ENCODE data around the gene C4BPB. TPM values are rescaled to one million over a fixed set of nuclear protein-coding genes. Genes with fewer than 3 reads are reported as not detected.

Gene C4BPB
- total and polyA plus RNA-seq, 2 of the 8 experiments (the other 6 are each of a cell fraction or from before 2014, with no cell fraction given), result not detected

DNA sequence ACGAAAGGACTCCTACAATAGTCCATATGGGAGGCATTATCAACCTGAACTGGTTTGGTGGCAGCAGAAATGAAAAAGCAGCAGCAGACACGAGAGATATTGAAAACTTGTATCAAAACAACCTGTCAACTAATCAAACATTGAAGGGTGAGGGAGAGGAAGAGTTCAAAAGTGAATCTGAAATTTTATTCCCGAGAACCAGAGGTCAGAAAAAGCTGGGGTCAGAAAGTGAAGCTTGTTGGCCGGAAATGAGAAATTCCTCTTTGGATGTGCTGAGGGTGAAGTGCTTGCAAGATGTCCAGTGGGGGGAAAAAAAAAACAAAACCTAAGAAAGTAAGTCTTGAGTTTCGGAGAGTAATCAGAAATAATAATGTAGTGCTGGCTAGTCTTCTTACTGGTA, 13.5 kb downstream of the C4BPB start:
- ChIA-PET CTCF (ENCODE audit: partially characterized antibody) (no interaction called here), POLR2A (ENCODE audit: partially characterized antibody) (no interaction called here)
- no peak overlapping the region for H2AFZ ChIP-seq (ENCODE audit: low read length)
- 96% methylated on average over 5 of the region's 5 CpGs; no CpG with 5 or more reads in 1 of the 2 experiments for WGBS, 2 experiments (ENCODE audit: extremely low coverage in 1 of 2, insufficient coverage in 1 of 2, insufficient read length in 1 of 2, insufficient replicate concordance in 2 of 2, low coverage in 1 of 2, low lambda C conversion rate in 2 of 2, missing lambda C conversion rate in 1 of 2)
- H3K56ac ChIP-seq (replicated peaks; ENCODE audit: insufficient read length, low read depth, low read length), result no peak overlapping the region
- no peak overlapping the region for H4K91ac ChIP-seq (replicated peaks; ENCODE audit: insufficient read length, low read length)
- H2BK5ac ChIP-seq (ENCODE audit: low read depth, low read length), result no peak overlapping the region
- no peaks in the 10 kb centered on the region for H3K4me1 ChIP-seq (replicated peaks in 1 of 4; ENCODE audit: control insufficient read depth in 3 of 4, insufficient read depth in 4 of 4, low read length in 3 of 4)
- DNase-seq (ENCODE audit: low read depth in 1 of 2, low spot score in 2 of 2), result no peak
- H3K27ac ChIP-seq (ENCODE audit: low read depth, low read length), result no peak overlapping the region
- no peak overlapping the region for H4K5ac ChIP-seq (ENCODE audit: insufficient read length, low read depth, low read length)
- no peak overlapping the region for H3K4me3 ChIP-seq (ENCODE audit: extremely low read depth in 1 of 4, insufficient read depth in 2 of 4, low read depth in 3 of 4, low read length in 4 of 4)
- no peaks in the 10 kb centered on the region for H4K20me1 ChIP-seq (replicated peaks in 1 of 2; ENCODE audit: control insufficient read depth in 1 of 2, insufficient read depth in 2 of 2, low read length in 2 of 2)
- H3K23ac ChIP-seq (ENCODE audit: insufficient read length), result no peak overlapping the region
- H3K36me3 ChIP-seq (ENCODE audit: control insufficient read depth in 2 of 4, insufficient read depth in 4 of 4, low read length in 3 of 4), result peaks cover 0 to 5% (median 0%) of the 10 kb centered on the region in 4 experiments; a peak in 1 of 8 replicates
- no peaks in the 10 kb centered on the region for H3K79me1 ChIP-seq (ENCODE audit: low read depth, low read length)
- H3K9me3 ChIP-seq (ENCODE audit: insufficient read depth in 2 of 2, low read depth in 1 of 2, low read length in 1 of 2), result peaks cover 16 to 22% of the 10 kb centered on the region in 2 experiments; a peak in 3 of 4 replicates
- no peak overlapping the region for H2BK20ac ChIP-seq (ENCODE audit: low read length)
- H2BK12ac ChIP-seq (ENCODE audit: low read depth, low read length), result no peak overlapping the region
- H2BK15ac ChIP-seq (ENCODE audit: low read length), result no peak overlapping the region
- H2BK120ac ChIP-seq (replicated peaks; ENCODE audit: low read depth, low read length), result no peak overlapping the region
- H4K8ac ChIP-seq (ENCODE audit: extremely low read depth, insufficient read depth, low read length), result no peak overlapping the region
- no peaks in the 10 kb centered on the region for H3K23me2 ChIP-seq (ENCODE audit: low read depth, low read length)
- no peak overlapping the region for H3K14ac ChIP-seq (ENCODE audit: insufficient read length)
- TF ChIP-seq YY1 (IDR thresholded peaks at IDR 0.05; ENCODE audit: low read depth, low read length), result no peak
- no peak for TF ChIP-seq JUN (IDR thresholded peaks at IDR 0.05; ENCODE audit: low read depth, low read length)
- no peak for TF ChIP-seq POLR2AphosphoS5 (IDR thresholded peaks at IDR 0.05; ENCODE audit: low read depth, low read length)
- no peak for TF ChIP-seq TCF12 (IDR thresholded peaks at IDR 0.05; ENCODE audit: low read depth, low read length)
- TF ChIP-seq ASH2L (IDR thresholded peaks at IDR 0.05; ENCODE audit: low read length), result no peak
- no peak for TF ChIP-seq RFX5 (IDR thresholded peaks at IDR 0.05; ENCODE audit: borderline replicate concordance, low read depth, low read length)
- no peak for TF ChIP-seq SIRT6 (IDR thresholded peaks at IDR 0.05; ENCODE audit: low read length)
- no peak for TF ChIP-seq FOSL1 (IDR thresholded peaks at IDR 0.05; ENCODE audit: insufficient read depth, low read depth, low read length)
- no peak for TF ChIP-seq CHD2 (IDR thresholded peaks at IDR 0.05; ENCODE audit: low read length)
- TF ChIP-seq TBP (IDR thresholded peaks at IDR 0.05; ENCODE audit: low read depth, low read length), result no peak
- FAIRE-seq, result no peak
- no peaks in the 10 kb centered on the region for H3K79me2 ChIP-seq (ENCODE audit: control insufficient read depth in 1 of 2, insufficient read depth in 2 of 2, low read length in 2 of 2)
- no peak overlapping the region for H3K4me2 ChIP-seq (ENCODE audit: insufficient read depth in 1 of 2, low read depth in 2 of 2, low read length in 2 of 2)
- no peak overlapping the region for H2AK5ac ChIP-seq (ENCODE audit: low read depth, low read length)
- peaks cover 0 to 2% (median 0%) of the 10 kb centered on the region in 4 experiments; a peak in 1 of 7 replicates for H3K27me3 ChIP-seq (replicated peaks in 1 of 4; ENCODE audit: control insufficient read depth in 3 of 4, extremely low read depth in 1 of 4, insufficient read depth in 3 of 4, low read length in 3 of 4)
- H3K4ac ChIP-seq (replicated peaks; ENCODE audit: insufficient read length, low read depth, low read length), result no peak overlapping the region
- no peak overlapping the region for H3K18ac ChIP-seq (ENCODE audit: extremely low read depth, low read length)
- no peak overlapping the region for H3K9ac ChIP-seq (replicated peaks in 1 of 4; ENCODE audit: extremely low read depth in 1 of 4, low read depth in 3 of 4, low read length in 3 of 4)

All from H1 (cell line).